HG03159 (cell line): ENCODE measurements around the gene FNIP2.
"Not testable (repeated sequence)": the region's sequence is repeated elsewhere in the genome, so short reads cannot be mapped to it uniquely, and the experiment has no call there.

Experiments
- ATAC-seq: cut with Tn5 transposase; IDR thresholded peaks from one replicate; pipeline ENCODE4 v1.9.1; 2021; ENCODE audit warnings: mild to moderate bottlenecking, moderate library complexity; ENCODE audit not compliant: unreplicated experiment

The FNIP2 gene

GRCh38 chr4:158903472-158904043 lies 134.7 kb downstream of the FNIP2 start:
- no peak for ATAC-seq

- no peak for ATAC-seq
Measured at GRCh38 chr4:158904815-158905214, 136.0 kb downstream of the FNIP2 start.

GRCh38 chr4:158906073-158906472 lies 137.2 kb downstream of the FNIP2 start:
- ATAC-seq, result peak; percentile 92

- ATAC-seq, result no peak
Measured at GRCh38 chr4:158912390-158912789, 143.6 kb downstream of the FNIP2 start.

GRCh38 chr4:158912806-158913205 lies 144.0 kb downstream of the FNIP2 start:
- no peak for ATAC-seq

- no peak for ATAC-seq
Measured at GRCh38 chr4:158913766-158914165, 144.9 kb downstream of the FNIP2 start.

- ATAC-seq, result no peak
Measured at GRCh38 chr4:158914218-158914617, 145.4 kb downstream of the FNIP2 start.

- no peak for ATAC-seq
Measured at GRCh38 chr4:158915683-158916241, 146.9 kb downstream of the FNIP2 start.

- ATAC-seq, result not testable (repeated sequence)
Measured at GRCh38 chr4:158920452-158920996, 151.7 kb downstream of the FNIP2 start.

GRCh38 chr4:158927774-158928173 lies 158.9 kb downstream of the FNIP2 start:
- not testable (repeated sequence) for ATAC-seq

GRCh38 chr4:158929939-158930638 lies 161.3 kb downstream of the FNIP2 start:
- ATAC-seq, result no peak

GRCh38 chr4:158930639-158930972 lies 161.8 kb downstream of the FNIP2 start:
- no peak for ATAC-seq

- ATAC-seq, result no peak
Measured at GRCh38 chr4:158933236-158933635, 164.4 kb downstream of the FNIP2 start.

GRCh38 chr4:158934996-158935669 lies 166.3 kb downstream of the FNIP2 start:
- no peak for ATAC-seq

GRCh38 chr4:158936238-158936637 lies 167.4 kb downstream of the FNIP2 start:
- no peak for ATAC-seq

GRCh38 chr4:158938220-158939044 lies 169.6 kb downstream of the FNIP2 start:
- no peak for ATAC-seq

- no peak for ATAC-seq
Measured at GRCh38 chr4:158940271-158940670, 171.4 kb downstream of the FNIP2 start.

- ATAC-seq, result no peak
Measured at GRCh38 chr4:158941321-158941720, 172.5 kb downstream of the FNIP2 start.

GRCh38 chr4:158941895-158942294 lies 173.1 kb downstream of the FNIP2 start:
- ATAC-seq, result no peak

- no peak for ATAC-seq
Measured at GRCh38 chr4:158945529-158946108, 176.8 kb downstream of the FNIP2 start.
